Lower leg skin (tissue), 3 donors: ENCODE data around the gene ICE1.

Experiments
- CTCF ChIP-seq, 3 donors: fragments of 450-650 bp; IDR thresholded peaks; one replicate each; pipeline ENCODE4 v1.5.1; 2016; ENCODE audit warnings: antibody characterized with exemption in 3 of 3, mild to moderate bottlenecking in 3 of 3, moderate library complexity in 2 of 3
- POLR2A ChIP-seq, 2 donors: fragments of 450-650 bp; IDR thresholded peaks; one replicate each; pipeline ENCODE4 v1.6.1; 2016 to 2017; ENCODE audit warnings: antibody characterized with exemption in 2 of 2, mild to moderate bottlenecking in 1 of 2, moderate library complexity in 1 of 2

DNA sequence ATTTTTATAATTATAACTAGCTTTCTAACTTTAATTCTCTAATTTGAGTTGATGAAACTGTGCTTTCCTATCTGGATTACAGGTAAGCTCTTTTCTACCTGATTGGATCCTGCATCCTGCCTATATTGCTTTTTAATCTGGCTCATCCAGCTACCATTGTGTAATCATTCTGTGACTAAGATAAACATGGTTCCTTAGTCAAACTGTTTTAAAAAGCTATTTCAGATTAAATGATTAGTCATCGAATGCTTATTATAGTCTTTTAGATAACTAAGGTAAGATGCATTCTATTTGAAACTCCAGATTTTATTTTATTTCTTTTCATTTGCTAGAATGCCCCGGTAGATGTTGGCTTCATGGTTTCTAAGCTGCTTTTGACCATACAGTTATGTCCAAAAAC lies 50.7 kb downstream of the ICE1 start:
- TF ChIP-seq CTCF (IDR thresholded peaks at IDR 0.05) (no peak), POLR2A (IDR thresholded peaks at IDR 0.05) (no peak)
